GM12891 (cell line): ENCODE results near the gene KCNMA1.

Source experiments
- DNase-seq: peaks from one replicate; pipeline ENCODE4 v3.0.0; 2011; ENCODE audit warnings: low spot score; ENCODE audit not compliant: insufficient read length
- FAIRE-seq: peaks from 2 replicates; lab custom pipeline; 2011; peaks lifted over from hg19 to GRCh38; lab: Jason Lieb, UNC
- PAX5 ChIP-seq: IDR thresholded peaks from 2 replicates; pipeline ENCODE4 v1.6.1; 2011; ENCODE audit warnings: low read length, moderate library complexity, mild to moderate bottlenecking; ENCODE audit not compliant: insufficient read depth, severe bottlenecking
- POLR2A ChIP-seq: IDR thresholded peaks from 2 replicates; pipeline ENCODE4 v1.6.1; 2011; ENCODE audit warnings: low read depth, low read length, control low read depth
- POLR2AphosphoS5 ChIP-seq: IDR thresholded peaks from 2 replicates; pipeline ENCODE4 v1.6.1; 2011; ENCODE audit warnings: low read depth, low read length, control low read depth
- POU2F2 ChIP-seq: IDR thresholded peaks from 2 replicates; pipeline ENCODE4 v1.6.1; 2011; ENCODE audit warnings: low read depth, mild to moderate bottlenecking, control low read depth, low read length, moderate library complexity
- SPI1 ChIP-seq: IDR thresholded peaks from 2 replicates; pipeline ENCODE4 v1.6.1; 2011; ENCODE audit warnings: low read depth, low read length, control low read depth
- TAF1 ChIP-seq: IDR thresholded peaks from 2 replicates; pipeline ENCODE4 v1.6.1; 2011; ENCODE audit warnings: low read depth, low read length, control low read depth

KCNMA1 gene

GRCh38 chr10:77643795-77644468 is 6.3 kb upstream of the KCNMA1 start:
- DNase-seq (no peak), FAIRE-seq (peak; percentile 57)
- TF ChIP-seq POLR2A = no peak
- TF ChIP-seq PAX5 = no peak
- TF ChIP-seq POU2F2 = no peak

DNA sequence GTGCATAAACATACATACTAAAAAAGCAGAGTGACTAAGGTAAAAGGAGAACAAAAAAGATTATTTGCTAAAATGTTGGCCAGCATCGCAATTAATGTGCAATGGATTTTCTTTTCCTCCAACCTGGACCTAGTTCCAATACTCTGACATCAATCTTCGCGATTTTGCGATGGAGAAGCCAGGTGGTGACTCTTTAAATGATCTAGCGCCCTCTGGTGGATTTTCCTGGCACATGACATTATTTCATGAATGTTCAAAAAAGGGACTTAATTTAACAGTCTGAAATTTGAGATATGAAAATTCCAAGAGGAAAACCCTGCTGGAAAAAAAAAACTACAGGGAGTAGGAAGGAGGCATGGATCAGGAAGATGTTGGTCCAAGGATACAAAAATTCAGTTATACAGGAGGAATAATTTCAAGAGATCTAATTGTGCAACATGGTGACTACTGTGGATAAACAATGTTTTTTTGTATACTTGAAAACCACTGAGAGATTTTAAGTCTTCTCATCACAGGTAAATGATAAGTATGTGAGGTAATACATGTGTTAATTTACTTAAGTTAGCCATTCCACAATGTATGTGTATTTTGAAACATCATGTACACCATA is 4.3 kb upstream of the KCNMA1 start:
- DNase-seq = peak; percentile 53
- FAIRE-seq = no peak
- TF ChIP-seq PAX5 (no peak), POU2F2 (no peak), POLR2A (no peak)

DNA sequence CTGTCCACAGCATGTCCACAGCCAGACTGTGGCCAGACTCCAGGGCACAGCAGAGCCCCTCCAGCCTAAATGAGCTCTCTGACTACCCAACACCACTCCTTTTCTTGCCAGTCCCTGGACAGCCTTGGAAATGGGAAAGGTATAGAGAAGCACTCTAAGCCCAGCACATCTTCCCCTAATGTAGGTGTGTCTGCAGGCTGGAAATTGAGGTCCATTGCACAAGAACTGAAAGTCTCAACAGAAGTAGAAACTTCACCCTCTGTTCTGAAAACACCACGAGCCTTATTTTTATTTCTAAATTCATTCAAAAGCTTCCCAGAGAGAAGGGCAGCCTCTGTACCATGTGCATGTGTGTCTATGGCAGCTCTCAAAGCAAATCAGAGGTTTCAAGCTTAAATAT is 3.7 kb upstream of the KCNMA1 start:
- no peak for DNase-seq

GRCh38 chr10:77640167-77640566 is 2.6 kb upstream of the KCNMA1 start:
- DNase-seq = no peak
- FAIRE-seq = no peak
- TF ChIP-seq TAF1 (no peak), SPI1 (no peak), PAX5 (no peak), POLR2AphosphoS5 (no peak), POLR2A (no peak), POU2F2 (no peak)

More for the DNA sequence above, 3.7 kb upstream of the KCNMA1 start:
- no peak for FAIRE-seq
- no peak for TF ChIP-seq SPI1
- TF ChIP-seq POLR2A = no peak
- TF ChIP-seq PAX5 = no peak
- TF ChIP-seq TAF1 = no peak
- TF ChIP-seq POU2F2 = no peak
- TF ChIP-seq POLR2AphosphoS5 = no peak

- DNase-seq (no peak), FAIRE-seq (no peak)
- TF ChIP-seq POU2F2 (no peak), SPI1 (no peak), TAF1 (no peak), PAX5 (no peak), POLR2A (no peak), POLR2AphosphoS5 (no peak)
Observed at GRCh38 chr10:77639756-77640155, 2.1 kb upstream of the KCNMA1 start.

GRCh38 chr10:77638321-77639101 is 903 bp upstream of the KCNMA1 start:
- no peak for DNase-seq
- TF ChIP-seq PAX5 (no peak), POU2F2 (no peak), SPI1 (no peak), POLR2AphosphoS5 (no peak), POLR2A (no peak), TAF1 (no peak)
- FAIRE-seq = no peak

DNA sequence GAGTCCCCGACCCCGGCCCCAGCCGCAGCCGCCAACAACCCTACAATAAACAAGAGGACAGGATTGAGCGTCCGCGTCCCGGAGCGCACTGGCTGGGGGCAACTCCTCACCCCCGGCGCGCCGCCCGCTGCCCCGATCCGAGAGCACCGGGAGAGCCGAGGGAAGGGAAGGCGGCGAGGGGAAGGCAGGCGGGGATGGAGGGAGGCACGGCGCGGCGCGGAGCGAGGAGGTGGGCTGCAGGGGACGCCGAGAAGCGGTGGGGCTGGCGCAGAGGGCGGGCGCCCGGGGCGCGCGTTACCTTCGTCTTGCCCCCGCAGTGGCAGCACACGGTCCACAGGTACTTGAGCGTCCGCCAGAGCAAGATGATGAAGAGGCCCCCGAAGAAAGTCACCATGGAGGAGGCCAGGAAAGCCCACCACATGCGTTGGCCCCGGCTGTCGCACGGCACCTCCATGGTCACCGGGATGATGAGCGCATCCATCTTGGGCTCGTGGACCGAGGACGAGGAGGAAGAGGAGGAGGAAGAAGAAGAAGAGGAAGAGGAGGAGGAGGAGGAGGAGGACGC is 559 bp downstream of the KCNMA1 start:
- TF ChIP-seq SPI1 = no peak
- TF ChIP-seq POLR2AphosphoS5 = no peak
- TF ChIP-seq PAX5 = no peak
- FAIRE-seq = no peak
- no peak for DNase-seq

- TF ChIP-seq POLR2A = no peak
- no peak for TF ChIP-seq PAX5
- TF ChIP-seq POU2F2 = no peak
- TF ChIP-seq TAF1 = no peak
- no peak for TF ChIP-seq SPI1
- TF ChIP-seq POLR2AphosphoS5 = no peak
- no peak for FAIRE-seq
- no peak for DNase-seq
Observed at GRCh38 chr10:77636282-77636966, 1.2 kb downstream of the KCNMA1 start.
